ENCODE measurements around the gene FBLN2. TPM values are rescaled to one million over a fixed set of nuclear protein-coding genes. Genes with fewer than 3 reads are reported as not detected.

Gene FBLN2
- total and polyA plus RNA-seq, 4 donors: 1.3 to 9.1 (median 4.3) TPM

GRCh38 chr3:13513913-13514517 is 34.9 kb upstream of the FBLN2 start (continued):
- TF ChIP-seq, protein P1, sequence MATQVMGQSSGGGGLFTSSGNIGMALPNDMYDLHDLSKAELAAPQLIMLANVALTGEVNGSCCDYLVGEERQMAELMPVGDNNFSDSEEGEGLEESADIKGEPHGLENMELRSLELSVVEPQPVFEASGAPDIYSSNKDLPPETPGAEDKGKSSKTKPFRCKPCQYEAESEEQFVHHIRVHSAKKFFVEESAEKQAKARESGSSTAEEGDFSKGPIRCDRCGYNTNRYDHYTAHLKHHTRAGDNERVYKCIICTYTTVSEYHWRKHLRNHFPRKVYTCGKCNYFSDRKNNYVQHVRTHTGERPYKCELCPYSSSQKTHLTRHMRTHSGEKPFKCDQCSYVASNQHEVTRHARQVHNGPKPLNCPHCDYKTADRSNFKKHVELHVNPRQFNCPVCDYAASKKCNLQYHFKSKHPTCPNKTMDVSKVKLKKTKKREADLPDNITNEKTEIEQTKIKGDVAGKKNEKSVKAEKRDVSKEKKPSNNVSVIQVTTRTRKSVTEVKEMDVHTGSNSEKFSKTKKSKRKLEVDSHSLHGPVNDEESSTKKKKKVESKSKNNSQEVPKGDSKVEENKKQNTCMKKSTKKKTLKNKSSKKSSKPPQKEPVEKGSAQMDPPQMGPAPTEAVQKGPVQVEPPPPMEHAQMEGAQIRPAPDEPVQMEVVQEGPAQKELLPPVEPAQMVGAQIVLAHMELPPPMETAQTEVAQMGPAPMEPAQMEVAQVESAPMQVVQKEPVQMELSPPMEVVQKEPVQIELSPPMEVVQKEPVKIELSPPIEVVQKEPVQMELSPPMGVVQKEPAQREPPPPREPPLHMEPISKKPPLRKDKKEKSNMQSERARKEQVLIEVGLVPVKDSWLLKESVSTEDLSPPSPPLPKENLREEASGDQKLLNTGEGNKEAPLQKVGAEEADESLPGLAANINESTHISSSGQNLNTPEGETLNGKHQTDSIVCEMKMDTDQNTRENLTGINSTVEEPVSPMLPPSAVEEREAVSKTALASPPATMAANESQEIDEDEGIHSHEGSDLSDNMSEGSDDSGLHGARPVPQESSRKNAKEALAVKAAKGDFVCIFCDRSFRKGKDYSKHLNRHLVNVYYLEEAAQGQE (IDR thresholded peaks at IDR 0.05): no peak
- TF ChIP-seq RAD21 (IDR thresholded peaks at IDR 0.05): no peak
- TF ChIP-seq CTCF (IDR thresholded peaks at IDR 0.05; ENCODE audit: low read depth, low read length, missing input control): no peak
- no peak for TF ChIP-seq SP1 (IDR thresholded peaks at IDR 0.05)

DNA sequence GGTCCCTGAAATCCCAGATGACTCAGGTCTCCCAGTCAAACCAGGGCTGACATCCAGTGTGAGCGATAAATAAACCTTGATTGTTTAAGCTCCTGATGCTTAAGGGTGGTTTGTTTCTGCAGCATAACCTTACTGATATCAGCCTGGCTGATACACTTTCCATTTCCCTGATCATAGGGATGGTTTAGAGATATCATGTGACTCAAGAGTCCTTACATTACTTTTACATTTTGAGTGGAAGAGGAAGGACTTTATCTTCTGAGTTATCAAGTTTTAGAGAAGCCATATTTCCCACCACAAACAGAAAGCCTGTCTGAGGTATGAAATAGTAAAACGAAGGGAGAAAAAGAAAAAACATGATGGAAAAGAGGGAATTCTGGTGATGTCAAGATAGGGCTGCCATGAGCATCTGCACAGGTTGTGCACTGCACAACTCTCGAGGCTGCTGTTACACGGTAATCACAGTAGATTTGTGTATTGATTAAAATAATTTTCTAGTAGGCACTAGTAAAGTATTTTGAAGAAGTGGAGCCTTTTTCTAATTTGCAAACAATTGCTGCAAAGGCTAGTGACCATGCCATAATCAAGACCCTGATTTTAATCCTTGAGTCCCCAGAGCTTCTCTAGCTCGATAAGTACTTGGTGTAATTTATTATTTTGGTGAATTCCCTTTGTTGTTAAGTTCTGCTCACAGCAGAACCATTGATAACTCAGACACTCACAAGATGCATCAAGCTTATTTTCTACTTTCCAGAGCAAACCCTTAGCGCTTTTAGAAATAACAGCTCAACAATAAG is 34.1 kb upstream of the FBLN2 start:
- Histone ChIP-seq H3K36me3 (ENCODE audit: control insufficient read depth in 4 of 4, insufficient read depth in 3 of 4, low read depth in 1 of 4, low read length in 3 of 4) (no peaks in the 10 kb centered on the region), H3K9ac (ENCODE audit: low read depth in 1 of 2, low read length in 2 of 2) (no peak overlapping the region)
- DNase-seq (ENCODE audit: low spot score): no peak

More for the DNA sequence above, 34.1 kb upstream of the FBLN2 start:
- Histone ChIP-seq H3K27ac (ENCODE audit: low read depth in 1 of 2, low read length in 2 of 2) (no peak overlapping the region), H3K4me3 (ENCODE audit: low read depth in 1 of 3, low read length in 3 of 3) (no peak overlapping the region), H3K27me3 (ENCODE audit: control insufficient read depth in 4 of 4, insufficient read depth in 4 of 4, low read length in 3 of 4) (peaks cover 0 to 7% (median 4%) of the 10 kb centered on the region in 4 donors), H3K9me3 (ENCODE audit: control insufficient read depth in 4 of 4, low read length in 3 of 4) (no peaks in the 10 kb centered on the region), H3K4me1 (ENCODE audit: control insufficient read depth in 4 of 4, insufficient read depth in 4 of 4, low read length in 3 of 4) (no peaks in the 10 kb centered on the region)
- no peak for TF ChIP-seq FOXA1 (IDR thresholded peaks at IDR 0.05)
- TF ChIP-seq CTCF (IDR thresholded peaks at IDR 0.05; ENCODE audit: low read depth, low read length, missing input control): no peak
- no peak for TF ChIP-seq ATF3 (IDR thresholded peaks at IDR 0.05)
- no peak for TF ChIP-seq SP1 (IDR thresholded peaks at IDR 0.05)
- no peak for TF ChIP-seq GABPA (IDR thresholded peaks at IDR 0.05 in 1 of 2, conservative IDR thresholded peaks at IDR 0.05 in 1 of 2)
- TF ChIP-seq TAF1 (conservative IDR thresholded peaks at IDR 0.05): no peak
- TF ChIP-seq HNF4G (IDR thresholded peaks at IDR 0.05): no peak
- no peak for TF ChIP-seq HNF4A (conservative IDR thresholded peaks at IDR 0.05)
- TF ChIP-seq FOXA2 (IDR thresholded peaks at IDR 0.05): no peak
- no peak for TF ChIP-seq EGR1 (IDR thresholded peaks at IDR 0.05; ENCODE audit: low read depth in 2 of 2)
- no peak for TF ChIP-seq RAD21 (IDR thresholded peaks at IDR 0.05)
- TF ChIP-seq, protein P2, sequence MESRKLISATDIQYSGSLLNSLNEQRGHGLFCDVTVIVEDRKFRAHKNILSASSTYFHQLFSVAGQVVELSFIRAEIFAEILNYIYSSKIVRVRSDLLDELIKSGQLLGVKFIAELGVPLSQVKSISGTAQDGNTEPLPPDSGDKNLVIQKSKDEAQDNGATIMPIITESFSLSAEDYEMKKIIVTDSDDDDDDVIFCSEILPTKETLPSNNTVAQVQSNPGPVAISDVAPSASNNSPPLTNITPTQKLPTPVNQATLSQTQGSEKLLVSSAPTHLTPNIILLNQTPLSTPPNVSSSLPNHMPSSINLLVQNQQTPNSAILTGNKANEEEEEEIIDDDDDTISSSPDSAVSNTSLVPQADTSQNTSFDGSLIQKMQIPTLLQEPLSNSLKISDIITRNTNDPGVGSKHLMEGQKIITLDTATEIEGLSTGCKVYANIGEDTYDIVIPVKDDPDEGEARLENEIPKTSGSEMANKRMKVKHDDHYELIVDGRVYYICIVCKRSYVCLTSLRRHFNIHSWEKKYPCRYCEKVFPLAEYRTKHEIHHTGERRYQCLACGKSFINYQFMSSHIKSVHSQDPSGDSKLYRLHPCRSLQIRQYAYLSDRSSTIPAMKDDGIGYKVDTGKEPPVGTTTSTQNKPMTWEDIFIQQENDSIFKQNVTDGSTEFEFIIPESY (IDR thresholded peaks at IDR 0.05): no peak
- TF ChIP-seq MAX (IDR thresholded peaks at IDR 0.05): no peak
- no peak for TF ChIP-seq JUND (IDR thresholded peaks at IDR 0.05)
- TF ChIP-seq, protein P1 (IDR thresholded peaks at IDR 0.05): no peak
- no peak for TF ChIP-seq RXRA (IDR thresholded peaks at IDR 0.05)
- 82% methylated on average over 6 of the region's 6 CpGs for WGBS
